Transverse colon (tissue), 4 donors: Measurements from ENCODE around the gene ZNF516. TPM values are rescaled to one million over a fixed set of nuclear protein-coding genes. Genes with fewer than 3 reads are reported as not detected.

ENCODE experiments used
- DNase-seq: peaks from one replicate; pipeline ENCODE4 v3.0.0-alpha.2; 2019
- H3K27ac ChIP-seq, 4 donors: fragments of 200-600 bp; sonication (generic); 2 replicates each; pipeline ENCODE4 v1.5.1; 2016 to 2018; ENCODE audit warnings: inconsistent platforms in 4 of 4
- H3K27me3 ChIP-seq: fragments of 200-600 bp; sonication (generic); 2 replicates; pipeline ENCODE4 v1.5.1; 2017; ENCODE audit warnings: inconsistent platforms
- H3K36me3 ChIP-seq, 4 donors: fragments of 200-600 bp; sonication (generic); 2 replicates each; pipeline ENCODE4 v1.5.1; 2017 to 2019; ENCODE audit warnings: inconsistent platforms in 4 of 4
- H3K4me1 ChIP-seq, 4 donors: fragments of 200-600 bp; sonication (generic); 2 replicates each; pipeline ENCODE4 v1.5.1; 2017 to 2020; ENCODE audit warnings: inconsistent platforms in 4 of 4
- H3K4me3 ChIP-seq, 4 donors: fragments of 200-600 bp; sonication (generic); 1 replicate in 1 of 4; 2 replicates in 3 of 4; pipeline versions ENCODE4 v1.5.1 to v1.6.1; 2017 to 2019; ENCODE audit warnings: inconsistent platforms in 4 of 4
- H3K9me3 ChIP-seq, 2 donors: fragments of 200-600 bp; sonication (generic); 2 replicates each; pipeline ENCODE4 v1.5.1; 2017 to 2019; ENCODE audit warnings: inconsistent platforms in 2 of 2
- EP300 ChIP-seq: sonication (generic); formaldehyde crosslinking; IDR thresholded peaks from one replicate; pipeline ENCODE4 v1.6.1; 2017; ENCODE audit warnings: antibody characterized with exemption, low read depth
- POLR2A ChIP-seq: fragments of 450-650 bp; IDR thresholded peaks from one replicate; pipeline ENCODE4 v1.6.1; 2016; ENCODE audit warnings: antibody characterized with exemption, mild to moderate bottlenecking, moderate library complexity
- POLR2AphosphoS5 ChIP-seq, 3 donors: sonication (generic); formaldehyde crosslinking; IDR thresholded peaks; one replicate each; pipeline ENCODE4 v1.6.1; 2016; ENCODE audit warnings: antibody characterized with exemption in 3 of 3
- WGBS, 2 donors: methylation state at CpG; one replicate each; pipeline ENCODE4 v1.1.5; 2018; ENCODE audit warnings: low coverage in 1 of 2; 5-methylcytosine and 5-hydroxymethylcytosine counted together
- in situ Hi-C, 4 donors: fragments of 200-750 bp; cut with MboI; loops; one replicate each; pipeline versions ENCODE4 v1.15.0 to v1.15.1; 2017; ENCODE audit warnings: low sequenced_read_pairs in 3 of 4, low pct_ligation_motif_present in 1 of 4, low pct_unique_long_range_greater_than_20kb in 1 of 4
- intact Hi-C: fragments of 100-400 bp; cut with DNase I; formaldehyde crosslinking; loops from one replicate; pipeline ENCODE4 v1.15.1; 2023; ENCODE audit warnings: low total_unique reads
- total RNA-seq, 4 donors: library from RNA; depleted of rRNA; stranded (reverse); fragments of >200 nt; gene quantifications; one replicate each; pipeline ENCODE4 v1.1.0, GENCODE V29; 2016
- TF ChIP-seq, protein P1 (sequence below), 5 experiments: fragments of 200-600 bp in 3 of 5; fragments of 450-650 bp in 2 of 5; sonication (generic) in 3 of 5; IDR thresholded peaks; 1 replicate in 2 of 5; 2 replicates in 3 of 5; pipeline ENCODE4 v1.5.1; 2016 to 2017; ENCODE audit warnings: antibody characterized with exemption in 5 of 5, inconsistent platforms in 3 of 5, mild to moderate bottlenecking in 2 of 5, moderate library complexity in 1 of 5

The ZNF516 gene
- total RNA-seq, 4 donors from 2014 or later: 19.4 to 37.8 (median 26.7) TPM

DNA sequence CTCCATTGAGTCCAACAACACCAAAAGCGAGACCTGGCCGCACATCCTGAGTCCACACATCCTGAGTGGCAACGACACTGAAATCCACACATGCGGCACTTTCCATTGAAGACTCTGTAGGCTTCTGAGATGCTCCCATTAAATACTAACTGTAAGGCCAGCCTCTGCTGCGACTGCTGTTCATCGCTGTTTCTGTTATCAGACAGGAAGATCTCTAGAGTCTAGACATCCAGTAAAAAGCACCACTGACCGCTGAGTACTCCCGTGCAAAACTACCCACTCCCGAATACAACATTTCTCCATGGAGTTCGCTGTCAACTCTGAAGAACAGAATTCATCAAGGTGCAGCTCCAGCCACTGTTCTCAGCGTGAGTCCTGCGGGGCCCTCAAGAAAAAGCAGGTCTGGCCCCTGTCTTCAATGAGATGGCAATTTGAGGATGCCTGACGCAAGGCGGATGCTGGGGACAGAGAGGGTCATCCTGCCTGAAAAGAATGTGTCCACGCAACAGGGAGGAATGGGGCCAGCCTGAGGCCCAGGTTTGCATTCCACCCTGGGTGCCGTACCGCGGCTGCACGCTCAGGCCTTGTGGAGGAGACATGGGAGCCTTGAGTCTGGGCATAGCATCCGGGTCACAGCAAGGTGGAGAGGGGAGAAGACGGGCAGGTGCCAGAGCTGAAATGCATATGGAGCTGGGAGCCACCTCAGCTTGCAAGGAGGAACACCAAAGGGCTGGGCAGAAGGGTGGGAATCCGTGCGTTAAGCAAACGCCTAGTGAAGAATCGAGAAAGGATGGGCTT, 61.9 kb downstream of the ZNF516 start:
- WGBS, 2 donors: 92 to 95% methylated on average over 5 to 25 of the region's 25 CpGs
- no peaks in the 10 kb centered on the region for H3K9me3 ChIP-seq
- DNase-seq: no peak
- no peaks in the 10 kb centered on the region for H3K27me3 ChIP-seq
- intact Hi-C loops: no loop called here
- peaks cover 0 to 22% (median 13%) of the 10 kb centered on the region in 4 donors for H3K4me1 ChIP-seq
- no peak overlapping the region for H3K4me3 ChIP-seq
- H3K36me3 ChIP-seq: no peaks in the 10 kb centered on the region
- H3K27ac ChIP-seq: no peak overlapping the region
- TF ChIP-seq POLR2AphosphoS5 (IDR thresholded peaks at IDR 0.05) (no peak), POLR2A (no peak), EP300 (no peak)
- TF ChIP-seq, protein P1, sequence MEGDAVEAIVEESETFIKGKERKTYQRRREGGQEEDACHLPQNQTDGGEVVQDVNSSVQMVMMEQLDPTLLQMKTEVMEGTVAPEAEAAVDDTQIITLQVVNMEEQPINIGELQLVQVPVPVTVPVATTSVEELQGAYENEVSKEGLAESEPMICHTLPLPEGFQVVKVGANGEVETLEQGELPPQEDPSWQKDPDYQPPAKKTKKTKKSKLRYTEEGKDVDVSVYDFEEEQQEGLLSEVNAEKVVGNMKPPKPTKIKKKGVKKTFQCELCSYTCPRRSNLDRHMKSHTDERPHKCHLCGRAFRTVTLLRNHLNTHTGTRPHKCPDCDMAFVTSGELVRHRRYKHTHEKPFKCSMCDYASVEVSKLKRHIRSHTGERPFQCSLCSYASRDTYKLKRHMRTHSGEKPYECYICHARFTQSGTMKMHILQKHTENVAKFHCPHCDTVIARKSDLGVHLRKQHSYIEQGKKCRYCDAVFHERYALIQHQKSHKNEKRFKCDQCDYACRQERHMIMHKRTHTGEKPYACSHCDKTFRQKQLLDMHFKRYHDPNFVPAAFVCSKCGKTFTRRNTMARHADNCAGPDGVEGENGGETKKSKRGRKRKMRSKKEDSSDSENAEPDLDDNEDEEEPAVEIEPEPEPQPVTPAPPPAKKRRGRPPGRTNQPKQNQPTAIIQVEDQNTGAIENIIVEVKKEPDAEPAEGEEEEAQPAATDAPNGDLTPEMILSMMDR (IDR thresholded peaks at IDR 0.05): no peak
- in situ Hi-C loops: no loop called here

DNA sequence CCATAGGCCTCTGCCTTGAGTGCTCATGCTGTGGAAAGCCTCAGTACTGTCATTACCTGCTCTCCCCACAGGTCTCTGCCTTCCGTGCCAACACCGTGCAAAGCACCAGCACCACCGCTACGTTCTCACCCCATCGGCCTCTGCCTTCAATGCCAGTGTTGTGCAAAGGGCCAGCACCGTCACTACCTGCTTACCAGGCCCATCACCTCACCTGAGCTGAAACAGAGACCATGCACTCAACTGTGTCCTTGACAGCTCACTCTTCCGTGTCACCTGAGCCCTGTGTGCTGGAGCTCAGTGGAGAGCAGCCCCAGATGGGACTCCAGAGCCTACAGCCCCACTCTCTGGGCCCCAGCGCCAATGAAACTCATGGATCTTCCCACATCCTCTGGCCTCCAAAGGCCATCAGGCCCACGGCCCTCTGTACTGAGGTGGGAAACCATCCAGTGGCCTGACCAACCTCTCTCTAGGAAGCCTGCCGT, 62.7 kb downstream of the ZNF516 start:
- Histone ChIP-seq H3K4me1 (peaks cover 0 to 22% (median 13%) of the 10 kb centered on the region in 4 donors), H3K36me3 (no peaks in the 10 kb centered on the region), H3K9me3 (no peaks in the 10 kb centered on the region), H3K27ac (no peak overlapping the region), H3K27me3 (no peaks in the 10 kb centered on the region), H3K4me3 (no peak overlapping the region)
- in situ Hi-C loops (no loop called here), intact Hi-C loops (no loop called here)
- TF ChIP-seq EP300 (no peak), POLR2A (no peak), POLR2AphosphoS5 (IDR thresholded peaks at IDR 0.05) (no peak)
- TF ChIP-seq, protein P1 (IDR thresholded peaks at IDR 0.05): no peak
- no peak for DNase-seq
- WGBS, 2 donors: 93 to 98% methylated on average over 2 to 10 of the region's 10 CpGs

DNA sequence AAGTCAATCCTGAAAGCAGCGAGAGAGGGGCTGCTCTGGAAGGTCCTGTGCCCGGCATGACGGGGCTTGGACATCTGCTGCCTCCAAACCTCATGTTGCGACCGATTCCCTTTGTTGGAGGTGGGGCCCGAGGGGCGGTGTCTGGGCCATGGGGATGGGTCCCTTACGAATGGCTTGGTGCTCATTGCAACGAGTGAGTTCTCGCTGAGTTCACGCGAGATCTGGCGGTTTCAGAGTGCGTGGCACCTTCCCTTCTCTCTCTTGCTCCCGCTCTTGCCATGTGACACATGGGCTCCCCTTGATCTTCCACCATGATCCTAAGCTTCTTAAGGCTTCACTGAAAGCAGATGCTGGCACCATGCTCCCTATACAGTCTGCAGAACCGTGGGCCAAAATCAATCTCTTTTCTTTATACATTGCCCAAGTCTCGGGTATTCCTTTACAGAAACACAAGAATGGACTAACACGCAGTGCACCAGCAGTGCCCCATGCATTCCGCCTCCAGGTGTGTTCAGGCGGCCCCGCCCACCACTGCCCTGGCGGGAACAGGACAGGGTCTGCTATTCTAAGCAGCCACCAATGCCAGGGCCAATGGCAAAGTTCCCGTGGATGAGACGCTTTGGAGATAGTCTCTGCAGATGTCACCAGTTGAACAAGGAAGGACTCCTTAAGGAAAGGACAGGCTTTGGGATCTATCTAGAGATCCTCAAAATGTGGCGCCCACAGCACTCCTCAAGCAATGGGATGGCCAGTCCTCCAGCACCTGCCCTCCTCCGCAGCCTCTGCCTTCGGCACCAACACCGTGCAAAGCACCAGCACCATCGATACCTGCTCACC, 63.4 kb downstream of the ZNF516 start:
- no peak for TF ChIP-seq POLR2A
- TF ChIP-seq POLR2AphosphoS5 (IDR thresholded peaks at IDR 0.05): no peak
- TF ChIP-seq, protein P1 (IDR thresholded peaks at IDR 0.05): no peak
- no peak for TF ChIP-seq EP300
- in situ Hi-C loops (no loop called here), intact Hi-C loops (no loop called here)
- DNase-seq: no peak
- no peak overlapping the region for H3K4me3 ChIP-seq
- no peaks in the 10 kb centered on the region for H3K36me3 ChIP-seq
- no peaks in the 10 kb centered on the region for H3K9me3 ChIP-seq
- H3K4me1 ChIP-seq: peaks cover 0 to 26% (median 13%) of the 10 kb centered on the region in 4 donors
- WGBS, 2 donors: 92 to 94% methylated on average over 6 to 29 of the region's 29 CpGs
- H3K27ac ChIP-seq: no peak overlapping the region
- H3K27me3 ChIP-seq: no peaks in the 10 kb centered on the region

DNA sequence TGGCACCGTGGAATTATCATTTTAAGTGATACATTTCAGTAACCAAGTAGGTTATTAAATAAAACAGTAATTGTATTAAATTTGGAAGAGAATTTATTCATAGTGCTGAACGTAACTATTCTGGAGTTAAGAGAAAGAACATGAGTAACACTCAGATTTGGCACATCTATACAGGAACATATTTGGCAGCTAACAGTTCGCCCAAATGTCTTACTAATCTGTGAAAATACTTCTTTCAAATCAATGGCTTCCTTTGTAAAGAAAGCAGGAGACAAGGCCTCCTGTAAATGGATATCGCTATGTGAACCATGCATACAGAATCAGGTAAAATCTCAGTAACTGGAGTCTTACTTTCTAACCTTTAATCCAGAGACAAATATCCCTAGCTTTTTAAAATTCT, 64.4 kb downstream of the ZNF516 start:
- no peak for DNase-seq
- Histone ChIP-seq H3K36me3 (no peaks in the 10 kb centered on the region), H3K27me3 (no peaks in the 10 kb centered on the region), H3K4me1 (peaks cover 0 to 36% (median 13%) of the 10 kb centered on the region in 4 donors), H3K4me3 (no peak overlapping the region), H3K9me3 (no peaks in the 10 kb centered on the region), H3K27ac (no peak overlapping the region)
- intact Hi-C loops: no loop called here
- WGBS, 2 donors: 74 to 81% methylated on average over 4 of the region's 4 CpGs
- in situ Hi-C loops: no loop called here
- TF ChIP-seq, protein P1 (IDR thresholded peaks at IDR 0.05): no peak
- TF ChIP-seq POLR2A: no peak
- TF ChIP-seq POLR2AphosphoS5 (IDR thresholded peaks at IDR 0.05): no peak
- TF ChIP-seq EP300: no peak
